DOHH2 (cell line): ENCODE results near the gene MIGA2.

Experiments used
- H3F3A ChIP-seq: fragments of 200-600 bp; sonication (generic), shearing (Covaris generic); 2 replicates; pipeline ENCODE4 v1.6.0; 2016; ENCODE audit warnings: antibody characterized with exemption, mild to moderate bottlenecking; ENCODE audit not compliant: control insufficient read depth, insufficient read depth
- H3K27ac ChIP-seq: fragments of 200-600 bp; sonication (generic); 2 replicates; pipeline ENCODE4 v1.5.1; 2014; ENCODE audit warnings: low read depth, mild to moderate bottlenecking, low read length, moderate library complexity
- H3K27me3 ChIP-seq: fragments of 200-600 bp; sonication (generic); 2 replicates; pipeline ENCODE4 v1.6.1; 2014; ENCODE audit warnings: mild to moderate bottlenecking, low read length, mixed read lengths; ENCODE audit not compliant: control insufficient read depth
- H3K36me3 ChIP-seq: fragments of 200-600 bp; sonication (generic); 2 replicates; pipeline ENCODE4 v1.6.1; 2014; ENCODE audit warnings: mild to moderate bottlenecking, low read length, moderate library complexity, mixed read lengths; ENCODE audit not compliant: control insufficient read depth
- H3K4me1 ChIP-seq: fragments of 200-600 bp; sonication (generic); 2 replicates; pipeline ENCODE4 v1.6.1; 2014; ENCODE audit warnings: mild to moderate bottlenecking, low read length, mixed read lengths; ENCODE audit not compliant: control insufficient read depth
- H3K4me2 ChIP-seq: fragments of 200-600 bp; sonication (generic); 2 replicates; pipeline ENCODE4 v1.6.0; 2014; ENCODE audit warnings: mild to moderate bottlenecking, low read length, moderate library complexity
- H3K4me3 ChIP-seq: fragments of 200-600 bp; sonication (generic); 2 replicates; pipeline ENCODE4 v1.5.1; 2014; ENCODE audit warnings: mild to moderate bottlenecking, low read length, mixed read lengths
- H3K79me2 ChIP-seq: fragments of 200-600 bp; sonication (generic); 2 replicates; pipeline ENCODE4 v1.6.1; 2014; ENCODE audit warnings: mild to moderate bottlenecking, low read length, mixed read lengths; ENCODE audit not compliant: control insufficient read depth
- H3K9me2 ChIP-seq: fragments of 200-600 bp; sonication (generic); replicated peaks from 2 replicates; pipeline ENCODE4 v1.6.1; 2014; ENCODE audit warnings: mild to moderate bottlenecking, low read length, mixed read lengths; ENCODE audit not compliant: control insufficient read depth
- H3K9me3 ChIP-seq: fragments of 200-600 bp; sonication (generic); 2 replicates; pipeline ENCODE4 v1.6.1; 2014; ENCODE audit warnings: antibody characterized with exemption, low read length, mixed read lengths; ENCODE audit not compliant: control insufficient read depth, insufficient read depth
- H4K20me1 ChIP-seq: fragments of 200-600 bp; sonication (generic); 2 replicates; pipeline ENCODE4 v1.6.0; 2014; ENCODE audit warnings: low read depth, mild to moderate bottlenecking, antibody characterized with exemption, low read length, moderate library complexity; ENCODE audit not compliant: control insufficient read depth, insufficient read depth
- EZH2phosphoT487 ChIP-seq: fragments of 200-600 bp; sonication (generic); IDR thresholded peaks from 2 replicates; pipeline ENCODE4 v1.6.1; 2017; ENCODE audit warnings: borderline replicate concordance, mild to moderate bottlenecking, antibody characterized with exemption, low read length, moderate library complexity, mixed read lengths
- TF ChIP-seq, protein P1 (sequence below): fragments of 200-600 bp; sonication (generic); IDR thresholded peaks from one replicate; pipeline ENCODE4 v1.5.1; 2014; ENCODE audit warnings: antibody characterized with exemption, mild to moderate bottlenecking, low read depth, low read length; ENCODE audit not compliant: poor library complexity, severe bottlenecking

MIGA2 gene

GRCh38 chr9:129063061-129063460 is 26.6 kb downstream of the MIGA2 start:
- Histone ChIP-seq H3K36me3 (peaks cover 14% of the 10 kb centered on the region), H3K79me2 (no peaks in the 10 kb centered on the region), H3K4me3 (no peak overlapping the region), H3K9me2 (no peaks in the 10 kb centered on the region), H4K20me1 (no peaks in the 10 kb centered on the region), H3K27me3 (no peaks in the 10 kb centered on the region), H3F3A (no peaks in the 10 kb centered on the region), H3K4me1 (no peaks in the 10 kb centered on the region), H3K9me3 (no peaks in the 10 kb centered on the region), H3K4me2 (no peak overlapping the region), H3K27ac (no peak overlapping the region)
- TF ChIP-seq EZH2phosphoT487, result no peak
- TF ChIP-seq, protein P1, sequence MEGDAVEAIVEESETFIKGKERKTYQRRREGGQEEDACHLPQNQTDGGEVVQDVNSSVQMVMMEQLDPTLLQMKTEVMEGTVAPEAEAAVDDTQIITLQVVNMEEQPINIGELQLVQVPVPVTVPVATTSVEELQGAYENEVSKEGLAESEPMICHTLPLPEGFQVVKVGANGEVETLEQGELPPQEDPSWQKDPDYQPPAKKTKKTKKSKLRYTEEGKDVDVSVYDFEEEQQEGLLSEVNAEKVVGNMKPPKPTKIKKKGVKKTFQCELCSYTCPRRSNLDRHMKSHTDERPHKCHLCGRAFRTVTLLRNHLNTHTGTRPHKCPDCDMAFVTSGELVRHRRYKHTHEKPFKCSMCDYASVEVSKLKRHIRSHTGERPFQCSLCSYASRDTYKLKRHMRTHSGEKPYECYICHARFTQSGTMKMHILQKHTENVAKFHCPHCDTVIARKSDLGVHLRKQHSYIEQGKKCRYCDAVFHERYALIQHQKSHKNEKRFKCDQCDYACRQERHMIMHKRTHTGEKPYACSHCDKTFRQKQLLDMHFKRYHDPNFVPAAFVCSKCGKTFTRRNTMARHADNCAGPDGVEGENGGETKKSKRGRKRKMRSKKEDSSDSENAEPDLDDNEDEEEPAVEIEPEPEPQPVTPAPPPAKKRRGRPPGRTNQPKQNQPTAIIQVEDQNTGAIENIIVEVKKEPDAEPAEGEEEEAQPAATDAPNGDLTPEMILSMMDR, result no peak

DNA sequence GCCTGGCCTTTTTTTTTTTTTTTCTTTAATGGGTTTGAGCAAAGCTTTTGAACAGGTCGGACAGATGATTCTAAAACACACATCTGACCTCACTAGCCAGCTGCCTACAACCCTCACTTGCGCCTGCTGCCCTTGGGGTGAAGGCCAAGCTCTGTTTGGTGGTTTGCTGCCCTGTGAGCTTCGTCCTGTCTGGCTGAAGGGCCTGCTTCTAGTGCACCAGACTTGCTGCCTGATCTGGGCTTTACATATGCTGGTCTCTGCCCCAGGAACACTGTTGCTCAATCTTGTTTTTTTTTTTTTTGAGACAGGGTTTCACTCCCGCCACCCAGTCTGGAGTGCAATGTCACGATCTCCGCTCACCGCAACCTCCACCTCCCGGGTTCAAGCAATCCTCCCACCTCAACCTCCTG is 28.1 kb downstream of the MIGA2 start:
- Histone ChIP-seq H3K4me2 (no peak overlapping the region), H3K4me3 (no peak overlapping the region), H3K27me3 (no peaks in the 10 kb centered on the region), H3K79me2 (no peaks in the 10 kb centered on the region), H3K36me3 (peaks cover 13% of the 10 kb centered on the region; the same call in 1 of the 2 replicates), H3K4me1 (no peaks in the 10 kb centered on the region), H3F3A (no peaks in the 10 kb centered on the region), H3K9me3 (no peaks in the 10 kb centered on the region), H3K9me2 (no peaks in the 10 kb centered on the region), H4K20me1 (no peaks in the 10 kb centered on the region), H3K27ac (no peak overlapping the region)
- TF ChIP-seq, protein P1, result no peak
- no peak for TF ChIP-seq EZH2phosphoT487

- no peaks in the 10 kb centered on the region for H3K9me3 ChIP-seq
- peaks cover 8% of the 10 kb centered on the region; the same call in 1 of the 2 replicates for H3K36me3 ChIP-seq
- no peak overlapping the region for H3K4me2 ChIP-seq
- H3K4me3 ChIP-seq, result no peak overlapping the region
- no peaks in the 10 kb centered on the region for H3F3A ChIP-seq
- no peaks in the 10 kb centered on the region; the same call in 1 of the 2 replicates for H3K4me1 ChIP-seq
- H3K27ac ChIP-seq, result no peak overlapping the region
- TF ChIP-seq, protein P1, result no peak
- TF ChIP-seq EZH2phosphoT487, result no peak
- no peaks in the 10 kb centered on the region for H4K20me1 ChIP-seq
- no peaks in the 10 kb centered on the region for H3K27me3 ChIP-seq
- H3K79me2 ChIP-seq, result no peaks in the 10 kb centered on the region
- no peaks in the 10 kb centered on the region for H3K9me2 ChIP-seq
Measured at GRCh38 chr9:129068110-129068509, 31.7 kb downstream of the MIGA2 start.
